ENCODE data around the gene SULT1C4. TPM values are rescaled to one million over a fixed set of nuclear protein-coding genes. Genes with fewer than 3 reads are reported as not detected.

SULT1C4 gene
- polyA plus RNA-seq, 1 donor from 2014 or later: not detected

GRCh38 chr2:108407864-108408729, 30.3 kb downstream of the SULT1C4 start:
- no peaks in the 10 kb centered on the region for H4K20me1 ChIP-seq (ENCODE audit: insufficient read depth)
- H3K79me2 ChIP-seq (replicated peaks; ENCODE audit: insufficient read depth, low read length): no peaks in the 10 kb centered on the region
- no peak overlapping the region for H3K9ac ChIP-seq (ENCODE audit: low read length)
- no peaks in the 10 kb centered on the region for H3K27me3 ChIP-seq (ENCODE audit: insufficient read depth, low read depth, low read length)
- no peak for TF ChIP-seq CTCF (IDR thresholded peaks at IDR 0.05; ENCODE audit: poor library complexity, severe bottlenecking)
- TF ChIP-seq RAD21 (conservative IDR thresholded peaks at IDR 0.05): no peak
- no peak for TF ChIP-seq SMC3 (conservative IDR thresholded peaks at IDR 0.05; ENCODE audit: poor library complexity)
- no peak for TF ChIP-seq MXI1 (conservative IDR thresholded peaks at IDR 0.05; ENCODE audit: poor library complexity, severe bottlenecking)
- TF ChIP-seq EP300 (conservative IDR thresholded peaks at IDR 0.05; ENCODE audit: poor library complexity, severe bottlenecking): no peak
- no peak overlapping the region for H3K27ac ChIP-seq (ENCODE audit: low read length)
- no peak overlapping the region for H3K4me2 ChIP-seq (ENCODE audit: low read length)
- no peaks in the 10 kb centered on the region for H3K9me2 ChIP-seq (ENCODE audit: insufficient read depth, low read length)
- no peaks in the 10 kb centered on the region for H3K36me3 ChIP-seq (ENCODE audit: insufficient read depth, low read length)
- H3K4me3 ChIP-seq (ENCODE audit: low read length): no peak overlapping the region
- no peaks in the 10 kb centered on the region for H3F3A ChIP-seq (ENCODE audit: insufficient read depth, low read length, poor library complexity, severe bottlenecking)
- no peak overlapping the region for H2AFZ ChIP-seq (ENCODE audit: low read depth, low read length)
- no peaks in the 10 kb centered on the region for H3K9me3 ChIP-seq (ENCODE audit: low read length)

- H4K20me1 ChIP-seq (ENCODE audit: insufficient read depth): no peaks in the 10 kb centered on the region
- no peak overlapping the region for H3K9ac ChIP-seq (ENCODE audit: low read length)
- H3K4me3 ChIP-seq (ENCODE audit: low read length): no peak overlapping the region
- no peaks in the 10 kb centered on the region for H3K36me3 ChIP-seq (ENCODE audit: insufficient read depth, low read length)
- H3K79me2 ChIP-seq (replicated peaks; ENCODE audit: insufficient read depth, low read length): no peaks in the 10 kb centered on the region
- no peak overlapping the region for H3K27ac ChIP-seq (ENCODE audit: low read length)
- no peaks in the 10 kb centered on the region for H3F3A ChIP-seq (ENCODE audit: insufficient read depth, low read length, poor library complexity, severe bottlenecking)
- no peak overlapping the region for H2AFZ ChIP-seq (ENCODE audit: low read depth, low read length)
- H3K27me3 ChIP-seq (ENCODE audit: insufficient read depth, low read depth, low read length): no peaks in the 10 kb centered on the region
- no peaks in the 10 kb centered on the region for H3K9me2 ChIP-seq (ENCODE audit: insufficient read depth, low read length)
- no peak overlapping the region for H3K4me2 ChIP-seq (ENCODE audit: low read length)
- no peak for TF ChIP-seq SMC3 (conservative IDR thresholded peaks at IDR 0.05; ENCODE audit: poor library complexity)
- TF ChIP-seq RAD21 (conservative IDR thresholded peaks at IDR 0.05): no peak
- no peak for TF ChIP-seq EP300 (conservative IDR thresholded peaks at IDR 0.05; ENCODE audit: poor library complexity, severe bottlenecking)
- no peak for TF ChIP-seq EZH2 (IDR thresholded peaks at IDR 0.05; ENCODE audit: borderline replicate concordance, insufficient read depth, low read length, poor library complexity, severe bottlenecking)
- no peak for TF ChIP-seq CTCF (IDR thresholded peaks at IDR 0.05; ENCODE audit: poor library complexity, severe bottlenecking)
- no peak for TF ChIP-seq MXI1 (conservative IDR thresholded peaks at IDR 0.05; ENCODE audit: poor library complexity, severe bottlenecking)
- no peak for TF ChIP-seq TAF1 (IDR thresholded peaks at IDR 0.05; ENCODE audit: low read depth)
- TF ChIP-seq REST (IDR thresholded peaks at IDR 0.05; ENCODE audit: borderline replicate concordance): no peak
- TF ChIP-seq POLR2AphosphoS5 (IDR thresholded peaks at IDR 0.05): no peak
- no peaks in the 10 kb centered on the region for H3K9me3 ChIP-seq (ENCODE audit: low read length)
These were observed 32.0 kb downstream of the SULT1C4 start for GRCh38 chr2:108409768-108410167.

Data from neural cell (in vitro differentiated cells).